Vagina (tissue), 2 donors: Measurements from ENCODE around the gene PANX1.
"Not testable (repeated sequence)": the region's sequence is repeated elsewhere in the genome, so short reads cannot be mapped to it uniquely, and the experiment has no call there.

Source experiments
- POLR2A ChIP-seq, 2 donors: fragments of 450-650 bp; IDR thresholded peaks; one replicate each; pipeline ENCODE4 v1.6.1; 2017; ENCODE audit warnings: antibody characterized with exemption in 2 of 2, mild to moderate bottlenecking in 2 of 2, moderate library complexity in 2 of 2
- POLR2AphosphoS5 ChIP-seq, 2 donors: sonication (generic); formaldehyde crosslinking; IDR thresholded peaks; one replicate each; pipeline ENCODE4 v1.9.0; 2017; ENCODE audit warnings: antibody characterized with exemption in 2 of 2, mild to moderate bottlenecking in 2 of 2, low read depth in 1 of 2; ENCODE audit not compliant: insufficient read depth in 1 of 2

DNA sequence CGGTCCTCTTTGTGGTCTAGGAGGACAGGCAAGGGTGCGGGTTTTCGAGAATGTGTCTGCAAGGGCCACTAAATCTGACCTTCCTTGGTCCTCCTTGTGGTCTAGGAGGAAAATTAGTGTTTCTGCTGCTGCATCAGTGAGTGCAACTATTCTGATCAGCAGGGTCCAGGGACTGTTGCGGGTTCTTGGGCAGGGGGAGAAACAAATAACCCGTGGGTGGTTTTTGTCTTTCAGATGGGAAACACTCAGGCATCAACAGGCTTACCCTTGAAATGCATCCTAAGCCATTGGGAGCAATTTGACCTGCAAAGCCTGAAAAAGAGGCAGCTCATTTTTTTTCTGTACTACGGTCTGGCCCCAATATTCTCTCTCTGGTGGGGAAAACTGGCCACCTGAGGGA, 9.0 kb upstream of the PANX1 start:
- not testable (repeated sequence) for TF ChIP-seq POLR2A (IDR thresholded peaks at IDR 0.05); POLR2AphosphoS5 (IDR thresholded peaks at IDR 0.05; ENCODE audit: insufficient read depth in 1 of 2, low read depth in 1 of 2)
